Smooth muscle cell (in vitro differentiated cells): ENCODE measurements around the gene TIMM13. TPM values are rescaled to one million over a fixed set of nuclear protein-coding genes. Genes with fewer than 3 reads are reported as not detected.

Experiments
- DNase-seq: peaks from one replicate; lab custom pipeline; 2025; ENCODE audit not compliant: unreplicated experiment; lab: John Stamatoyannopoulos, UW
- H2AFZ ChIP-seq: fragments of 200-600 bp; sonication (generic); 2 replicates; pipeline ENCODE4 v1.6.0; 2016; ENCODE audit warnings: antibody characterized with exemption, low read depth, mild to moderate bottlenecking
- H3F3A ChIP-seq: fragments of 200-600 bp; sonication (generic); 2 replicates; pipeline ENCODE4 v1.6.0; 2017; ENCODE audit warnings: antibody characterized with exemption, low read depth
- H3K27ac ChIP-seq: fragments of 200-600 bp; sonication (generic); 2 replicates; pipeline ENCODE4 v1.5.1; 2016; ENCODE audit warnings: low read depth, mild to moderate bottlenecking
- H3K27me3 ChIP-seq: fragments of 200-600 bp; sonication (generic); 2 replicates; pipeline ENCODE4 v1.6.1; 2016; ENCODE audit warnings: low read depth, mild to moderate bottlenecking
- H3K36me3 ChIP-seq: fragments of 200-600 bp; sonication (generic); 2 replicates; pipeline ENCODE4 v1.5.1; 2016; ENCODE audit warnings: low read depth
- H3K4me1 ChIP-seq: fragments of 200-600 bp; sonication (generic); 2 replicates; pipeline ENCODE4 v1.5.1; 2016; ENCODE audit warnings: low read depth
- H3K4me2 ChIP-seq: fragments of 200-600 bp; sonication (generic); 2 replicates; pipeline ENCODE4 v1.6.0; 2016; ENCODE audit warnings: mild to moderate bottlenecking
- H3K4me3 ChIP-seq: fragments of 200-600 bp; sonication (generic); 2 replicates; pipeline ENCODE4 v1.5.1; 2016; ENCODE audit warnings: mild to moderate bottlenecking
- H3K79me2 ChIP-seq: fragments of 200-600 bp; sonication (generic); 2 replicates; pipeline ENCODE4 v1.6.0; 2016; ENCODE audit warnings: low read depth, mild to moderate bottlenecking
- H3K9ac ChIP-seq: fragments of 200-600 bp; sonication (generic); 2 replicates; pipeline ENCODE4 v1.6.0; 2016; ENCODE audit warnings: low read depth
- H3K9me3 ChIP-seq: fragments of 200-600 bp; sonication (generic); replicated peaks from 2 replicates; pipeline ENCODE4 v1.5.1; 2016; ENCODE audit warnings: low read depth
- H4K20me1 ChIP-seq: fragments of 200-600 bp; sonication (generic); 2 replicates; pipeline ENCODE4 v1.6.0; 2016; ENCODE audit warnings: low read depth
- WGBS: methylation state at CpG from one replicate; pipeline ENCODE4 v1.1.7; 2016; ENCODE audit warnings: low lambda C conversion rate; 5-methylcytosine and 5-hydroxymethylcytosine counted together
- polyA plus RNA-seq: library from polyadenylated mRNA; unstranded; fragments of >200 nt; fragmentation: Nextera tagmentation; extraction: Ambion mirVana; gene quantifications from 2 replicates; pipeline ENCODE4 v1.2.1, GENCODE V29; 2016
- total RNA-seq: library from RNA; depleted of rRNA; stranded (reverse); fragments of >200 nt; gene quantifications from 2 replicates; pipeline ENCODE4 v1.2.3, GENCODE V29; 2014
- TF ChIP-seq, protein P1 (sequence below): fragments of 200-600 bp; sonication (generic); IDR thresholded peaks from 2 replicates; pipeline ENCODE4 v1.5.1; 2017; ENCODE audit warnings: borderline replicate concordance, mild to moderate bottlenecking, antibody characterized with exemption; ENCODE audit not compliant: insufficient read depth, poor library complexity, severe bottlenecking

Gene TIMM13
- total and polyA plus RNA-seq, 2 experiments from 2014 or later, result 20.0 to 107 TPM

DNA sequence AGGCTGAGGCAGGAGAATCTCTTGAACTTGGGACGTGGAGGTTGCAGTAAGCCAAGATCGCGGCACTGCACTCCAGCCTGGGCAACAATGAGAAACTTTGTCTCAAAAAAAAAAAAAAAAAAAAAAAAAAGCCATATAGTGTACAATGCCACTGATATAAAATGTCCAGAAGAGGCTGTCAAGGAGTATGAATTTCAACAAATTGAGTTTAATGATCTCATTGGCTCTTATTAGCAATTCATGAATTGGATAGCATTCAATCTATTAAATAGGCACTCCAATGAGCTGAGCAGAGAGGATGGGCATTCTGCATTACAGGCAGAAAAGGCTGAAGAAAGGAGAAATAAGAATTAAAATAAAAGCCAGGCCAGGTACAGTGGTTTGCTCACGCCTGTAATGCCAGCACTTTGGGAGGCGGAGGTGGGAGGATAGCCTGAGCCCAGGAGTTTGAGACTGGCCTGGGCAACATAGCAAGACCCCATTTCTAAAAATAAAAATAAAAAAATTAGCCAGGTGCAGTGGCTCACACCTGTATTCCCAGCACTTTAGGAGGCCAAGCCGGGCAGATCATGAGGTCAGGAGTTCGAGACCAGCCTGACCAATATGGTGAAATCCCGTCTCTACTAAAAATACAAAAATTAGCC, 30.1 kb upstream of the TIMM13 start:
- Histone ChIP-seq H3K9me3 (no peaks in the 10 kb centered on the region), H3K27me3 (no peaks in the 10 kb centered on the region), H3F3A (no peaks in the 10 kb centered on the region), H3K4me3 (peak overlapping the region; percentile 56), H2AFZ (peak overlapping the region; percentile 78), H3K27ac (peak overlapping the region; percentile 60), H3K9ac (no peak overlapping the region), H3K79me2 (peaks cover 44% of the 10 kb centered on the region), H3K4me1 (peaks cover 4% of the 10 kb centered on the region), H3K36me3 (no peaks in the 10 kb centered on the region), H3K4me2 (peak overlapping the region; percentile 86), H4K20me1 (peaks cover 34% of the 10 kb centered on the region)
- WGBS, result 90% methylated on average over 8 of the region's 8 CpGs
- TF ChIP-seq, protein P1, sequence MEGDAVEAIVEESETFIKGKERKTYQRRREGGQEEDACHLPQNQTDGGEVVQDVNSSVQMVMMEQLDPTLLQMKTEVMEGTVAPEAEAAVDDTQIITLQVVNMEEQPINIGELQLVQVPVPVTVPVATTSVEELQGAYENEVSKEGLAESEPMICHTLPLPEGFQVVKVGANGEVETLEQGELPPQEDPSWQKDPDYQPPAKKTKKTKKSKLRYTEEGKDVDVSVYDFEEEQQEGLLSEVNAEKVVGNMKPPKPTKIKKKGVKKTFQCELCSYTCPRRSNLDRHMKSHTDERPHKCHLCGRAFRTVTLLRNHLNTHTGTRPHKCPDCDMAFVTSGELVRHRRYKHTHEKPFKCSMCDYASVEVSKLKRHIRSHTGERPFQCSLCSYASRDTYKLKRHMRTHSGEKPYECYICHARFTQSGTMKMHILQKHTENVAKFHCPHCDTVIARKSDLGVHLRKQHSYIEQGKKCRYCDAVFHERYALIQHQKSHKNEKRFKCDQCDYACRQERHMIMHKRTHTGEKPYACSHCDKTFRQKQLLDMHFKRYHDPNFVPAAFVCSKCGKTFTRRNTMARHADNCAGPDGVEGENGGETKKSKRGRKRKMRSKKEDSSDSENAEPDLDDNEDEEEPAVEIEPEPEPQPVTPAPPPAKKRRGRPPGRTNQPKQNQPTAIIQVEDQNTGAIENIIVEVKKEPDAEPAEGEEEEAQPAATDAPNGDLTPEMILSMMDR, result no peak
- DNase-seq, result no peak

DNA sequence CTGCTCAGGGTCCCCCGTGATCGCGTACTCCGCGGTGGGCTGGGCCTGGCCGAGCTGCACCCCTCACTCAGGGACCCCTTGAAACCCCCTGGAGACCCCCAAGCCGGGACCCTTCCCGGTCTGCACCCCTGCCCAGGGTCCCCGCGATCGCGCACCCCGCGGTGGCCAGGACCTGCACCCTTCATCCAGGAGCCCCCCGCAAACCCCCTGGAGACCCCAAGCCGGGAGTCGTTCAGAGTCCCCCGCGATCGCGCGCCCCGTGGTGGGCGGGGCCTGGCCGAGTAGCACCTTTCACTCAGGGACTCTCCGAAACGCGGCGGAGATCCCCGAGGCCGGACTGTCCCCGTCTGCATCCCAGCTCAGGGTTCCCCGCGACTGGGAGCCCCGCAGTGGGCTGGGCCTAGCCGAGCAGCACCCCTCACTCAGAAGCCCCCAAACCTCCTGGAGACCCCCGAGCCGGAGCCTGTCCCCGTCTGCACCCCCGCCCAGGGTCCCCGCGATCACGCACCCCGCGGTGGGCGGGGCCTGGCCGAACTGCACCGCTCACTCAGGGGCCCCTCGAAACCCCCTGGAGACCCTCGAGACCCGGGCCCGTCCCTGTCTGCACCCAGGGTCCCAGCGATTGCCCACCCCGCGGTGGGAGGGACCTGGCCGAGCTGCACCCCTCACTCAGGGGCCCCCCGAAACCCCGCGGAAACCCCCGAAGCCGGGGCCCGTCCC, 28.6 kb upstream of the TIMM13 start:
- peak overlapping the region; percentile 97 for H3K4me2 ChIP-seq
- H3K9ac ChIP-seq, result peak overlapping the region; percentile 85
- peak overlapping the region; percentile 98 for H3K4me3 ChIP-seq
- H3F3A ChIP-seq, result no peaks in the 10 kb centered on the region
- H3K27ac ChIP-seq, result peak overlapping the region; percentile 24
- peaks cover 4% of the 10 kb centered on the region for H3K4me1 ChIP-seq
- 2% methylated on average over 19 of the region's 62 CpGs for WGBS
- H3K27me3 ChIP-seq, result no peaks in the 10 kb centered on the region
- H2AFZ ChIP-seq, result peak overlapping the region; percentile 58
- DNase-seq, result no peak
- TF ChIP-seq, protein P1, result no peak
- no peaks in the 10 kb centered on the region for H3K9me3 ChIP-seq
- H3K36me3 ChIP-seq, result no peaks in the 10 kb centered on the region
- H4K20me1 ChIP-seq, result peaks cover 45% of the 10 kb centered on the region
- peaks cover 56% of the 10 kb centered on the region for H3K79me2 ChIP-seq

DNA sequence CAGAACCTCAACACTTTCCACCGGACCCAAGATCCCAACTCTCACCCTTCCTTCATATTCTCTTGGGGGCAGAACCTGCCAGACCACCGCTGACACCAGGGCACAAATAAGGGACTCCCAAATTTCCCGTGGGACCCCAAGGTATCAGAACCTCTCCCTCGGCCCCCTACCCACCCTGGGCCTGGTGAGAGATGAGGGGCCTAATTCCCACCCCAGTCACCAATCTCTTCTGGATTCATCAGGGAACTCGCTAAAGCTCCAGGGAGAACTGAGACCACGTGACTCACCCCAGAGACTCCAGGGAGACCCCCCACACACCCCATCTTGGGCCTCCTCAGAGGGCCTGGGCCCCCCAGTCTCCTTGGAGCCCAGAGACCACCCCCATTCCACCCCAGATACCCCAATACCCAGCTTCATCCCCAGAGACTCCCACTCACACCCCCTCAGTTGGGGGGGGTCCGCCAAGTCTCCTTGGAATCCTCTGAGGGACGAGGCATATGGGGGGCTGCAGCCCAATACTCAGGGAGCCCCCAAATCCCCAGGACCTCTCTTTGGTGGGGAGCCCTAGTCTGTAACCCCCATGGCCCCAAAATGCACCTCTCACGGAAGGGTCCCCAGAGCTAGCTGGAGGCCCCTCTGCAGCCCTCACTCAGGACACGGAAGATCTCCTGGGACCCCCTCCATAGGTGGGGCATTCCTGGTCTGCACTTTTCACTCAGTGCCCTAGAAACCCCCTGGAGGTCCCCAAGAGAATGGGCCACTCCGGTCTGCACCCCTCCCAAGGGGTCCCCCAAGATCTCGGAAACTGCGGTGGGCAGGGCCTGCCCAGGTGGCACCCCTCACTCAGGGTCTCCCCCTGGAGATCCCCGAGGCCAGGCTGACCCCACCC, 27.8 kb upstream of the TIMM13 start:
- no peak for DNase-seq
- 73% methylated on average over 14 of the region's 14 CpGs for WGBS
- H3K36me3 ChIP-seq, result no peaks in the 10 kb centered on the region
- peak overlapping the region; percentile 97 for H3K4me2 ChIP-seq
- H3K9me3 ChIP-seq, result no peaks in the 10 kb centered on the region
- TF ChIP-seq, protein P1, result no peak
- peaks cover 46% of the 10 kb centered on the region for H4K20me1 ChIP-seq
- peak overlapping the region; percentile 98 for H3K4me3 ChIP-seq
- H3K27ac ChIP-seq, result no peak overlapping the region
- no peaks in the 10 kb centered on the region for H3F3A ChIP-seq
- H3K79me2 ChIP-seq, result peaks cover 64% of the 10 kb centered on the region
- H3K9ac ChIP-seq, result peak overlapping the region; percentile 85
- H3K4me1 ChIP-seq, result peaks cover 4% of the 10 kb centered on the region
- H2AFZ ChIP-seq, result no peak overlapping the region
- no peaks in the 10 kb centered on the region for H3K27me3 ChIP-seq
